ENCODE data around the gene RFX5.

GRCh38 chr1:151336556-151336955 is 10.5 kb downstream of the RFX5 start:
- no peak for TF ChIP-seq POLR2A (IDR thresholded peaks at IDR 0.05; ENCODE audit: low read depth, low read length)
- no peak for TF ChIP-seq POLR2AphosphoS5 (IDR thresholded peaks at IDR 0.05; ENCODE audit: low read depth, low read length)
- TF ChIP-seq TAF1 (IDR thresholded peaks at IDR 0.05; ENCODE audit: borderline replicate concordance, low read depth, low read length): no peak
